PC-9 (cell line): ENCODE data around the gene CELA1. TPM values are rescaled to one million over a fixed set of nuclear protein-coding genes. Genes with fewer than 3 reads are reported as not detected.
A peak's percentile ranks its signal among the peaks of the same experiment; 100 is the strongest.
"Not testable (repeated sequence)": the region's sequence is repeated elsewhere in the genome, so short reads cannot be mapped to it uniquely, and the experiment has no call there.

Source experiments
- BruUV-seq: library from RNA; stranded (reverse); fragments of 400-500 nt; replicated peaks from 2 replicates; lab custom pipeline; 2021; lab: Mats Ljungman, UMichigan
- CTCF ChIA-PET: fragments of 300-600 bp; sonication (Branson Sonifier 250); formaldehyde crosslinking; loops from one replicate; lab custom pipeline; 2022; ENCODE audit warnings: antibody characterized with exemption; lab: Charles Lee
- POLR2A ChIA-PET: fragments of 300-600 bp; sonication (Branson Sonifier 250); formaldehyde crosslinking; loops from one replicate; lab custom pipeline; 2022; ENCODE audit warnings: antibody characterized with exemption; ENCODE audit not compliant: unreplicated experiment; lab: Charles Lee
- DNase-seq, 2 experiments: peaks; one replicate each; pipeline versions ENCODE4 v3.0.0 to v3.0.0-alpha.2; 2015 to 2022; ENCODE audit warnings: mixed read lengths in 1 of 2
- H2AFZ ChIP-seq: fragments of 200-600 bp; sonication (generic); 2 replicates; pipeline ENCODE4 v1.8.1; 2017; ENCODE audit warnings: antibody characterized with exemption
- H3F3A ChIP-seq: fragments of 200-600 bp; sonication (generic); 2 replicates; pipeline ENCODE4 v1.8.1; 2017; ENCODE audit warnings: antibody characterized with exemption, mild to moderate bottlenecking, low read depth; ENCODE audit not compliant: insufficient read depth
- H3K27ac ChIP-seq: fragments of 200-600 bp; sonication (generic); 2 replicates; pipeline ENCODE4 v1.6.1; 2016; ENCODE audit warnings: mixed run types
- H3K27me3 ChIP-seq: fragments of 200-600 bp; sonication (generic); 2 replicates; pipeline ENCODE4 v1.6.1; 2016; ENCODE audit warnings: low read depth, mixed run types; ENCODE audit not compliant: insufficient read depth
- H3K36me3 ChIP-seq: fragments of 200-600 bp; sonication (generic); 2 replicates; pipeline ENCODE4 v1.6.1; 2016; ENCODE audit warnings: low read depth, mixed run types
- H3K4me1 ChIP-seq: fragments of 200-600 bp; sonication (generic); replicated peaks from 2 replicates; pipeline ENCODE4 v1.6.1; 2016; ENCODE audit warnings: mixed run types; ENCODE audit not compliant: insufficient read depth
- H3K4me2 ChIP-seq: fragments of 200-600 bp; sonication (generic); 2 replicates; pipeline ENCODE4 v1.6.1; 2017; ENCODE audit warnings: mixed run types
- H3K4me3 ChIP-seq: fragments of 200-600 bp; sonication (generic); 2 replicates; pipeline ENCODE4 v1.6.1; 2016; ENCODE audit warnings: mixed run types
- H3K79me2 ChIP-seq: fragments of 200-600 bp; sonication (generic); 2 replicates; pipeline ENCODE4 v1.6.1; 2017; ENCODE audit warnings: low read depth, mixed run types
- H3K9me2 ChIP-seq: fragments of 200-600 bp; sonication (generic); 2 replicates; pipeline ENCODE4 v1.8.1; 2017; ENCODE audit warnings: mild to moderate bottlenecking; ENCODE audit not compliant: insufficient read depth
- H3K9me3 ChIP-seq: fragments of 200-600 bp; sonication (generic); 2 replicates; pipeline ENCODE4 v1.8.1; 2016; ENCODE audit warnings: low read depth; ENCODE audit not compliant: insufficient read depth
- H4K20me1 ChIP-seq: fragments of 200-600 bp; sonication (generic); 2 replicates; pipeline ENCODE4 v1.8.1; 2017; ENCODE audit not compliant: insufficient read depth
- EZH2 ChIP-seq: fragments of 200-600 bp; sonication (generic); IDR thresholded peaks from 2 replicates; pipeline ENCODE4 v1.8.0; 2017; ENCODE audit warnings: antibody characterized with exemption, low read depth
- intact Hi-C: fragments of 100-400 bp; cut with micrococcal nuclease; formaldehyde crosslinking; loops from one replicate; pipeline ENCODE4 v1.10.0; 2022; ENCODE audit not compliant: unreplicated experiment
- total RNA-seq: library from RNA; stranded (reverse); gene quantifications from 2 replicates; pipeline ENCODE4 v1.2.3, GENCODE V29; 2021
- TF ChIP-seq, protein P1 (sequence below): fragments of 200-600 bp; sonication (generic); conservative IDR thresholded peaks from 2 replicates; pipeline ENCODE4 v1.6.1; 2017; ENCODE audit warnings: mixed run types, antibody characterized with exemption, mild to moderate bottlenecking, moderate library complexity

The CELA1 gene
- total RNA-seq, 1 experiment from 2014 or later, result not detected

GRCh38 chr12:51341251-51342007 lies 5.0 kb downstream of the CELA1 start:
- Histone ChIP-seq H3K27ac (no peak overlapping the region), H3K36me3 (no peaks in the 10 kb centered on the region), H3K4me2 (peak overlapping the region; percentile 52), H3K9me2 (no peaks in the 10 kb centered on the region), H3K9me3 (no peaks in the 10 kb centered on the region), H3K27me3 (no peaks in the 10 kb centered on the region), H3K79me2 (no peaks in the 10 kb centered on the region), H3F3A (peaks cover 5% of the 10 kb centered on the region; the same call in 1 of the 2 replicates), H4K20me1 (no peaks in the 10 kb centered on the region), H2AFZ (peak overlapping the region; percentile 40; the same call in 1 of the 2 replicates), H3K4me3 (no peak overlapping the region), H3K4me1 (peaks cover 8% of the 10 kb centered on the region)
- intact Hi-C loops, result loop anchor here (1.0 to 10.0 kb wide), 6 partner anchors 72 to 577 kb away; partner anchors contain the start of genes ATF1 and CSRNP2
- ChIA-PET POLR2A (interaction anchor here (0.7 to 0.8 kb wide), 2 partner anchors 53 to 258 kb away, joined by 3 to 4 read pairs; no protein-coding TSS in a partner anchor), CTCF (interaction anchor here (0.6 to 1.8 kb wide), 9 partner anchors 9 to 355 kb away, joined by 3 to 16 read pairs (median 6); partner anchors contain the start of gene SMAGP)
- BruUV-seq, result no TSS peak
- TF ChIP-seq, protein P1, sequence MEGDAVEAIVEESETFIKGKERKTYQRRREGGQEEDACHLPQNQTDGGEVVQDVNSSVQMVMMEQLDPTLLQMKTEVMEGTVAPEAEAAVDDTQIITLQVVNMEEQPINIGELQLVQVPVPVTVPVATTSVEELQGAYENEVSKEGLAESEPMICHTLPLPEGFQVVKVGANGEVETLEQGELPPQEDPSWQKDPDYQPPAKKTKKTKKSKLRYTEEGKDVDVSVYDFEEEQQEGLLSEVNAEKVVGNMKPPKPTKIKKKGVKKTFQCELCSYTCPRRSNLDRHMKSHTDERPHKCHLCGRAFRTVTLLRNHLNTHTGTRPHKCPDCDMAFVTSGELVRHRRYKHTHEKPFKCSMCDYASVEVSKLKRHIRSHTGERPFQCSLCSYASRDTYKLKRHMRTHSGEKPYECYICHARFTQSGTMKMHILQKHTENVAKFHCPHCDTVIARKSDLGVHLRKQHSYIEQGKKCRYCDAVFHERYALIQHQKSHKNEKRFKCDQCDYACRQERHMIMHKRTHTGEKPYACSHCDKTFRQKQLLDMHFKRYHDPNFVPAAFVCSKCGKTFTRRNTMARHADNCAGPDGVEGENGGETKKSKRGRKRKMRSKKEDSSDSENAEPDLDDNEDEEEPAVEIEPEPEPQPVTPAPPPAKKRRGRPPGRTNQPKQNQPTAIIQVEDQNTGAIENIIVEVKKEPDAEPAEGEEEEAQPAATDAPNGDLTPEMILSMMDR, result peak; percentile 99
- no peak for TF ChIP-seq EZH2
- DNase-seq, result peak; percentile 52 to 66

- H3K79me2 ChIP-seq, result no peaks in the 10 kb centered on the region
- no TSS peak for BruUV-seq
Measured at GRCh38 chr12:51339750-51340149, 6.7 kb downstream of the CELA1 start.

GRCh38 chr12:51337336-51337735 lies 9.1 kb downstream of the CELA1 start:
- POLR2A ChIA-PET, result interaction anchor here (0.6 to 0.7 kb wide), 2 partner anchors 11 to 65 kb away, joined by 3 to 4 read pairs; no protein-coding TSS in a partner anchor

More at GRCh38 chr12:51339750-51340149, 6.7 kb downstream of the CELA1 start:
- no peaks in the 10 kb centered on the region for H3K36me3 ChIP-seq
- H3K4me1 ChIP-seq, result peaks cover 16% of the 10 kb centered on the region
- no peak overlapping the region for H3K4me2 ChIP-seq
- peaks cover 11% of the 10 kb centered on the region; the same call in 1 of the 2 replicates for H3F3A ChIP-seq
- H3K4me3 ChIP-seq, result no peak overlapping the region
- no peaks in the 10 kb centered on the region for H3K9me2 ChIP-seq
- no peak overlapping the region for H2AFZ ChIP-seq
- H4K20me1 ChIP-seq, result no peaks in the 10 kb centered on the region
- TF ChIP-seq, protein P1, result no peak
- no peak for TF ChIP-seq EZH2
- ChIA-PET POLR2A (no interaction called here), CTCF (interaction anchor here (0.6 to 1.8 kb wide), 2 partner anchors 13 to 77 kb away, joined by 4 to 8 read pairs; no protein-coding TSS in a partner anchor)
- DNase-seq, result no peak
- intact Hi-C loops, result loop anchor here (5.0 to 10.0 kb wide), 4 partner anchors 255 to 575 kb away; partner anchors contain the start of genes ATF1 and CSRNP2
- no peaks in the 10 kb centered on the region for H3K9me3 ChIP-seq
- no peak overlapping the region for H3K27ac ChIP-seq
- no peaks in the 10 kb centered on the region for H3K27me3 ChIP-seq

More at GRCh38 chr12:51337336-51337735, 9.1 kb downstream of the CELA1 start:
- H3K36me3 ChIP-seq, H3K27me3 ChIP-seq, H3K79me2 ChIP-seq, H3K27ac ChIP-seq, H3K9me3 ChIP-seq, H3K4me3 ChIP-seq, H2AFZ ChIP-seq, H4K20me1 ChIP-seq, intact Hi-C loops, H3K9me2 ChIP-seq, H3K4me2 ChIP-seq, DNase-seq, BruUV-seq: not testable (repeated sequence)
- Histone ChIP-seq H3K4me1 (peaks cover 27% of the 10 kb centered on the region), H3F3A (peaks cover 20% of the 10 kb centered on the region; the same call in 1 of the 2 replicates)
- CTCF ChIA-PET, result interaction anchor here (0.7 kb wide), 1 partner anchor 1465 kb away, joined by 4 read pairs; no protein-coding TSS in a partner anchor
